GM19240 (cell line): ENCODE results near the gene TMEM151B.
A peak's percentile ranks its signal among the peaks of the same experiment; 100 is the strongest.

ENCODE experiments used
- DNase-seq: peaks from one replicate; pipeline ENCODE4 v3.0.0; 2011; ENCODE audit warnings: low spot score; ENCODE audit not compliant: insufficient read length

Gene TMEM151B

DNA sequence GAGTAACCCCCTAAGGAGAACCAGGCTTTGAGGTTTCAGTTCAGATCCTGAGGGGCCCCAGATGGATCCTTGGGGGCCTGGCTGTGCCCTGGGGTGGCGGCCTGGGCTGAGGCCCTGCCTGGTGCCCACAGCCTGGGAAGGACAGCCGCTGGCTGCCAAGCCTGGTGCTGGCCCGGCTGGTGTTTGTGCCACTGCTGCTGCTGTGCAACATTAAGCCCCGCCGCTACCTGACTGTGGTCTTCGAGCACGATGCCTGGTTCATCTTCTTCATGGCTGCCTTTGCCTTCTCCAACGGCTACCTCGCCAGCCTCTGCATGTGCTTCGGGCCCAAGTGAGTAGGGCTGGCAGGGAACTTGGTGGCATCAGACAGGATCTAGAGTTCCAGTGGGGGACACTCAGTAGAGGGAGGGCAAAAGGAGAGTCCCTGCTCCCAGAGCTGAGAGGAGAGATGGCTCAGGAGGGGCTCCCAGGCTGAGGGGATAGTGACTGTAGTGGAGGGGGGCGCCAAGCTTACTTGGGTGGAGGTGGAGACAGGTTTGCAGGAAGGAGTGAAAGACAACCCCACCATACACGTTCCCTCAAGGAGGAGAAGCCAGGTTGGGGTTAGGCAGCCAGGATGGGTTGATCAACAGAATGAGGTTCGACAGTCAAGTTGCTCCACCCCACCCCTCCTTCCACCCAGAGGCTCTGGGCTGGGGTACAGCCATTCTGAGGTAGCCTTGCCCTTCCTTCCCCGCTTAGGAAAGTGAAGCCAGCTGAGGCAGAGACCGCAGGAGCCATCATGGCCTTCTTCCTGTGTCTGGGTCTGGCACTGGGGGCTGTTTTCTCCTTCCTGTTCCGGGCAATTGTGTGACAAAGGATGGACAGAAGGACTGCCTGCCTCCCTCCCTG, 37.3 kb upstream of the TMEM151B start:
- DNase-seq: no peak

- DNase-seq: no peak
Measured at GRCh38 chr6:44233567-44234100, 36.6 kb upstream of the TMEM151B start.

GRCh38 chr6:44234101-44235025, 35.9 kb upstream of the TMEM151B start:
- DNase-seq: no peak

GRCh38 chr6:44235269-44235668, 35.0 kb upstream of the TMEM151B start:
- DNase-seq: no peak

- DNase-seq: no peak
Measured at GRCh38 chr6:44235891-44236516, 34.2 kb upstream of the TMEM151B start.

DNA sequence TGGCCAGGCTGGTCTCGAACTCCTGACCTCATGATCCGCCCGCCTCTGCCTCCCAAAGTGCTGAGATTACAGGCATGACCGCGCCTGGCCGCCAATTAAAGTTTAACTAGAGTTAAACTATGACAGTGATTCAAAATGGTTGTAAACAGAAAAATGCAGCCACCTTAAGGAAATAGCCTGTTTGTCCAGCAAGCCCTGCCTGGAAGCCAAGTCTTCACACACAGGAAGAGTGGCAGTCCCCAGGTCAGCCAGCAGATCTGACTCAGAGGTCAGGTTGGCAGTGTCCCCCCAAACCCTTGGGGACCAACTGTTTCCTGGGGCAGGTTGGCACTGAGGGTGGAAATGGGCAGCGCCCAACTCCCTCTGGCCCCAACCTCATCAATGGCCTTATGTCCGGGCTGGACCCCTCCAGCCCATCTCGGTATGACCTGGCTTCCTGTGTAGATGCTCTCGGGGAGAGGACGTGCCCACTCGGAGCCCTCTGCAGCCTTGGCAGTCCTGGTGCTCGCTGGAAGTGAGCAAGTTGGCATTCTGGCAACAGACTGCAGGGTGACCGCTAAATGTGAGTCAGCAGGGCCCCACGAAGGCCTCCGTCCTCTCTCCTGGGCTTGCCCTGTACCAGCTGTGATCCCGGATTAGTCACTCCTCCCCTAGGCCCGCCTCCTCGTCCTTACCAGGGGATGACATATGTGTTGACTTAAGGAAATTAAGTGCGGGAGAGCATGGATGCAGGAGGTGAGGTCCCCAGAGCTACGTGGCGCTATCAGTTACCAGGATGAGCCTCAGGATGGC, 33.0 kb upstream of the TMEM151B start:
- DNase-seq: no peak

GRCh38 chr6:44237813-44238433, 32.3 kb upstream of the TMEM151B start:
- no peak for DNase-seq

DNA sequence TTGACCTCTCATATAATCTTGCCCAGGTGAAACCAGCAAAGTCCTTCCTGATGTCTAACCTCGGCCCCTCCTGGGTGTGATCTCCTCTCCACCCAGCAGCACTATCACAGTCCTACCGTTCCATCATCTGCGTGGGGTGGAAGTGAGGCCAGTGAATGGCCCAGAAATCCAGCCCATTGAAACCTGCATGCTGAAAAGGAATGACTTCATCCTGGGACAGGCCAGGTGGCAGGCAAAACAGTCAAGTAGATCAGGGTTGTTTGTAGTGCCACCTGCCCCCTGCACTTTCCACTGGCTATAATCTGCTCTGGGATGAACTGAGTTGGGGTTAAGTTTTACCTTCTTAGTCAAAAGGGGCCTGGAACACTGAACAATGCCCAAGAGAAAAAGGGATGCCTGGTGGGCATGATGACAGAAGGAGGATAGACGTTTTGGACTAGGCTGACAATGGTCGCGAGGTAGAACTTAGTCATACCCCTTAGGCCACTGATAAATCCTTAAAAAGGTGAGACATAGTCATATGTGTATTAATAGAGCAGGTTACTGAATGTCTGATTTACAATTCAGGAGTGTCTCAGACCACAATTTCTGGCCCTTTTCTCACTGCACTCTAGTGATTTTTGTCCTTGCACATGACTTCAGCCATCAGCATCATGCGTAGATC, 31.4 kb upstream of the TMEM151B start:
- DNase-seq: no peak

GRCh38 chr6:44243345-44243744, 26.9 kb upstream of the TMEM151B start:
- DNase-seq: no peak

DNA sequence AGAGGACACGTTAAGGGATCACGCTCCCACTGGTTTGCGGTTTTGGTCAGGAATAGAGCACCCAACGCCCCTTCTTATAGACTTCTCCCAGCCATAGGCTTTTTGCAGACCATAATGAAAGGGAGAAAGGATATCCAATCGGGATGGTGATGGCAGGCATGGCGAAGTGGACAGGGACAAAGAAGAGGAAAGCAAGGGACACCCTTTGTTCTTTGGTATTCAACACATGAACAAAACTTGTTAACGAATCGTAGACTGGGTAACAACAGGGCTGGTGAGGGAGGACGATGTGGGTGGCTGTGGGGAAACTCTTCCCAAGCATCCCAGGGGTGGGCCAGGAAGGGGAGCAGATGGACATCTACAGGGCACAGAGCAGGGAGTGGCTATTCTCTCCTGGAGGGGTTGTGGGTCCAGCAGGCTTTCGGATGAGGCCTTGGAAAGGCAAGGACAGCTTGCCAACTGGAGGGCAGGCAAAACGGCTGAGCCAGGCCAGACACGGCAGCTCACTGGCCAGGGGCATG, 24.8 kb upstream of the TMEM151B start:
- no peak for DNase-seq

DNA sequence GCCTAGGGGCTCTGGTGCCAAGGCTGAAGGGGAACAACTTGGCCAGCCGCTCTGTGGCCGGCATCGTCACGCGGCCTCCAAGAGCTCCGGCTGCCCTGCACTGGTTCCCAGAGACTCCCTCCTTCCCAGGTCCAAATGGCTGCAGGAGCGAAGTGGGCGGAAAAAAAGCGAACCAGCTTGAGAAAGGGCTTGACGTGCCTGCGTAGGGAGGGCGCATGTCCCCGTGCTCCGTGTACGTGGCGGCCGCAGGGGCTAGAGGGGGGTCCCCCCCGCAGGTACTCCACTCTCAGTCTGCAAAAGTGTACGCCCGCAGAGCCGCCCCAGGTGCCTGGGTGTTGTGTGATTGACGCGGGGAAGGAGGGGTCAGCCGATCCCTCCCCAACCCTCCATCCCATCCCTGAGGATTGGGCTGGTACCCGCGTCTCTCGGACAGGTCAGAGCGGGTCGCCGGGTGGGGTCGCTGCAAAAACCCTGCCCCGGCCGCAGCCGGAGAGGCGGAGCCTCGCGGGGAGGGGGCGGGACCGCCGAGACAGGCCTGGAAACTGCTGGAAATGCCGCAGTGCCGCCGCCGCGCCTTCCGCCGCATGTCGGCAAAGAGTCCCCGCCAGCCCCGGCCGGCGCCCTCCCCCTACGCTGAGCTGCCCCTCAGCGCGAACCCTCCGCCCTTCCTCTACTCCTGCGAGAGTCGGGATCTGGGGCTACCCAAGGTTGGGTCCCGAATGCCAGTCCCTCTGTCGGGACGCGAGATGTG, 24.2 kb upstream of the TMEM151B start:
- no peak for DNase-seq

DNA sequence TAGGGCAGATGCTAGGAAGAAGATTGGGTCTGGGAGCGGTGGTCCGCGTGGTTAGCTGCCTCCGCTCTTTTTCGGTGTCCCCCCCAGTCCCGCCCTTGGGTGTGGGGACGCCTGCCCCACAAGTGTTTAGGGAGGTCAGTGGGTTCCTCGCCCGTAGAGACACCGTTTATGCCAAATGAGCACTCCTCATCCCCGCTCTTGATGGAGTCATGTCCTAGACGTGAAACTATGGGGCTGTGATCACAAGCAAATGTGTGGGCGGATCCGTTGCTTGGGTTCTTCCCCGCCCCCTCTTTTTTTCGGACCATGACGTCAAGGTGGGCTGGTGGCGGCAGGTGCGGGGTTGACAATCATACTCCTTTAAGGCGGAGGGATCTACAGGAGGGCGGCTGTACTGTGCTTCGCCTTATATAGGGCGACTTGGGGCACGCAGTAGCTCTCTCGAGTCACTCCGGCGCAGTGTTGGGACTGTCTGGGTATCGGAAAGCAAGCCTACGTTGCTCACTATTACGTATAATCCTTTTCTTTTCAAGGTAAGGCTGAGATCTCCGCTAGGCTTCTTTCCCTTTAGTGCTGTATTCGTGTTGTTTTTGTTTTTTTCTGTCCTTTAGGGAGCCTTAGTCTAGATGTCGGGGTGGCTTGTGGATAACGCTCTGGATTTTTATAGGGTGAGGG, 23.4 kb upstream of the TMEM151B start, which contains the start of gene HSP90AB1:
HSP90AB1 (plus strand) TSS at position 439 of the 675 bp plus-strand sequence. CDS start 1,529 bp downstream, outside the sequence.
- DNase-seq: peak; percentile 81

- DNase-seq: no peak
Measured at GRCh38 chr6:44247338-44248302, 22.6 kb upstream of the TMEM151B start.

DNA sequence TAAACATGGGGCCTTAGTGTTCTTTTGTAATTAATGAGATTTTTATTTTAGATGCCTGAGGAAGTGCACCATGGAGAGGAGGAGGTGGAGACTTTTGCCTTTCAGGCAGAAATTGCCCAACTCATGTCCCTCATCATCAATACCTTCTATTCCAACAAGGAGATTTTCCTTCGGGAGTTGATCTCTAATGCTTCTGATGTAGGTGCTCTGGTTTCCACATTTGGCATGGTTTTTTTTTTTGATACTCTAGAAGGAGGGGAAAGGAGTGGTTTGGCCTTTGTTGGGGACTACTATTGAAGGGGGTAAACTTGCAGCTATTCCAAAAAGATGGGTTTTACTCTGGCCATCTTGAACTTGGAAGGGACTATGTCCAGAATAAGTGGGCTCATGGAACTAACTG, 21.7 kb upstream of the TMEM151B start:
- no peak for DNase-seq

GRCh38 chr6:44249082-44249748, 21.0 kb upstream of the TMEM151B start:
- DNase-seq: no peak

DNA sequence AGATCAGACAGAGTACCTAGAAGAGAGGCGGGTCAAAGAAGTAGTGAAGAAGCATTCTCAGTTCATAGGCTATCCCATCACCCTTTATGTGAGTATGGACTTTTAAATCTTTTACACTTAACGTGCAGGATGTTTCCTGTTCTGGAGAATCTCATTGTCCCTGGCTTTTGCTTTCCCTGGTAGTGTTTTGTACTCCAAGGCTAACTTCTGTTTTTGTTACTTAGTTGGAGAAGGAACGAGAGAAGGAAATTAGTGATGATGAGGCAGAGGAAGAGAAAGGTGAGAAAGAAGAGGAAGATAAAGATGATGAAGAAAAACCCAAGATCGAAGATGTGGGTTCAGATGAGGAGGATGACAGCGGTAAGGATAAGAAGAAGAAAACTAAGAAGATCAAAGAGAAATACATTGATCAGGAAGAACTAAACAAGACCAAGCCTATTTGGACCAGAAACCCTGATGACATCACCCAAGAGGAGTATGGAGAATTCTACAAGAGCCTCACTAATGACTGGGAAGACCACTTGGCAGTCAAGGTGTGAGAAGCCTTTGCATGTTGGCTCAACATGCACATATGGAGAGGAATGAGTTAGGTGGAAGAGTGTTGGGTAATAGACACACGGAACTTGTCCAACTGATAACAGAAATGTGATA, 20.1 kb upstream of the TMEM151B start:
- DNase-seq: no peak
